ENCODE results near the gene XPA.
"Not testable (repeated sequence)": the region's sequence is repeated elsewhere in the genome, so short reads cannot be mapped to it uniquely, and the experiment has no call there.

XPA gene

DNA sequence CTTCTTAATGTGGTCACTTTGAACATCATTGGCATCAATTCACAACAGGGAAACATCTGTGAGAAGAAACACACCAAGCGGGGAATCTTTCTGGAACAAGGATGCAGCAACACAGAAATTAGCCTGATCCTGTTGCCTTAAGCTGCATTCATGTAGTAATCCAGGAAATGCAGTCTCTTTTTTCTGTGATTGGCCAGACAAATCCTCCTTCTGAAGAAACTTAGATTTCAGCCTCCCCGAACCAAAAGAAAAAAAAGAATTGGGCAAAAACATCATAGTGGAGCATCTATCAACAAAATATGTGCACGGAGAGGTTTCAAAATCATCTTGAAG is 7.2 kb upstream of the XPA start:
- no peaks in the 10 kb centered on the region for H4K20me1 ChIP-seq (ENCODE audit: low read depth, low read length)
- H3K27ac ChIP-seq (ENCODE audit: low read depth, low read length) = no peak overlapping the region
- no peaks in the 10 kb centered on the region for H3K79me2 ChIP-seq (ENCODE audit: insufficient read depth, low read length)
- H3K4me2 ChIP-seq (ENCODE audit: low read depth, low read length, poor library complexity, severe bottlenecking) = no peak overlapping the region
- H3K9me2 ChIP-seq (replicated peaks; ENCODE audit: insufficient read depth, low read length) = no peaks in the 10 kb centered on the region
- H2AFZ ChIP-seq (ENCODE audit: low read depth, low read length, severe bottlenecking) = no peak overlapping the region
- no peaks in the 10 kb centered on the region for H3K9me3 ChIP-seq (ENCODE audit: insufficient read depth, low read length)
- no peaks in the 10 kb centered on the region for H3F3A ChIP-seq (ENCODE audit: insufficient read depth)
- no peaks in the 10 kb centered on the region for H3K36me3 ChIP-seq (ENCODE audit: low read length)
- no peak for TF ChIP-seq EZH2phosphoT487 (conservative IDR thresholded peaks at IDR 0.05; ENCODE audit: low read length)
- TF ChIP-seq, protein P1, sequence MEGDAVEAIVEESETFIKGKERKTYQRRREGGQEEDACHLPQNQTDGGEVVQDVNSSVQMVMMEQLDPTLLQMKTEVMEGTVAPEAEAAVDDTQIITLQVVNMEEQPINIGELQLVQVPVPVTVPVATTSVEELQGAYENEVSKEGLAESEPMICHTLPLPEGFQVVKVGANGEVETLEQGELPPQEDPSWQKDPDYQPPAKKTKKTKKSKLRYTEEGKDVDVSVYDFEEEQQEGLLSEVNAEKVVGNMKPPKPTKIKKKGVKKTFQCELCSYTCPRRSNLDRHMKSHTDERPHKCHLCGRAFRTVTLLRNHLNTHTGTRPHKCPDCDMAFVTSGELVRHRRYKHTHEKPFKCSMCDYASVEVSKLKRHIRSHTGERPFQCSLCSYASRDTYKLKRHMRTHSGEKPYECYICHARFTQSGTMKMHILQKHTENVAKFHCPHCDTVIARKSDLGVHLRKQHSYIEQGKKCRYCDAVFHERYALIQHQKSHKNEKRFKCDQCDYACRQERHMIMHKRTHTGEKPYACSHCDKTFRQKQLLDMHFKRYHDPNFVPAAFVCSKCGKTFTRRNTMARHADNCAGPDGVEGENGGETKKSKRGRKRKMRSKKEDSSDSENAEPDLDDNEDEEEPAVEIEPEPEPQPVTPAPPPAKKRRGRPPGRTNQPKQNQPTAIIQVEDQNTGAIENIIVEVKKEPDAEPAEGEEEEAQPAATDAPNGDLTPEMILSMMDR (IDR thresholded peaks at IDR 0.05; ENCODE audit: insufficient read depth, low read length, poor library complexity, severe bottlenecking) = no peak
- no peak overlapping the region for H3K9ac ChIP-seq (ENCODE audit: low read length)
- no peak overlapping the region for H3K4me3 ChIP-seq (ENCODE audit: insufficient read depth, low read length, poor library complexity, severe bottlenecking)
- H3K27me3 ChIP-seq (ENCODE audit: low read length) = no peaks in the 10 kb centered on the region

DNA sequence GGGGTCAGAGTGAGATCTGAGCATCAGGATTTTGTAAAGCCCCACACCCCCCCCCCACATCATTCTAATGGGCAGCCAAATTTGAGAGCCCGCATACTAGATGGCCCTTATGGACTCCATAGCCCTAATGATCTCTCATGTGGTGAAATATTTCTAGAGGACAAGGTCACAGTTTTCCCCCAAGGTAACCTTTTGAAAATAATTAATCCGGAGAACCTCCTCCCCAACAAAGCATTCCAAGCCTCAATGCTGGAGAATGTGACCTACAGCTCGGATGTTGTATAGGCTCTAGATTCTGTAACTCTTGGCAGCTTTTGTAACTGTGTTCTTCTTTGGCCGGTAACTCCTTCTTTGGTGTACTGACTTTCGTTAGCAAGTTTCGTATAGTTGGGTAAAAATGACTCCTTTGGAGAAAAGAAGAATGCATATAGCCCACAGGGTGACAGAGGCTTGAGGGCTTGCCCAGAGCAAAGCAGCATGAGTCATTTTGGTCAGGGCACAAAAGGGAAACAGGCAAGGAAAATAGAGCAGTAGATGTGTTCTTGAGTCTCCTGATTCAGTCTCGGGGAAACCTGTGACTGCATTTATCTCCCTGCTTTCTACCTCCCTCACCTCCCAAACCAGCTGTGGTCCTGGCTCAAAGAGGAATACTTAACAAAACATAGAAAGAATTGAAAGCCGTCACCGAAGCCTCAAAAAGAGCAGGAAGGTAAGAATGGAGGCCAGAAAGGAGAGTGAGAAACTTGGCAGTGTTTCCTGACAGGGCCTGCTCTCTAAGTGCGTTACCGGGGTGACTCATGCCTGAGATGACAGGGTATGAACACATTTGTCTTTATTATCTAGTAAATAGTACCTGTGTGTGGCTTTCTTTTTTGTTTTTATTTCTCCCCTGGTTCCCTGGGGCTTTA is 6.6 kb upstream of the XPA start:
- Histone ChIP-seq H3K27me3 (ENCODE audit: low read length) (no peaks in the 10 kb centered on the region), H3K4me2 (ENCODE audit: low read depth, low read length, poor library complexity, severe bottlenecking) (no peak overlapping the region), H3K4me3 (ENCODE audit: insufficient read depth, low read length, poor library complexity, severe bottlenecking) (no peak overlapping the region), H2AFZ (ENCODE audit: low read depth, low read length, severe bottlenecking) (no peak overlapping the region), H3F3A (ENCODE audit: insufficient read depth) (no peaks in the 10 kb centered on the region), H3K27ac (ENCODE audit: low read depth, low read length) (no peak overlapping the region), H3K9me2 (replicated peaks; ENCODE audit: insufficient read depth, low read length) (no peaks in the 10 kb centered on the region), H3K79me2 (ENCODE audit: insufficient read depth, low read length) (no peaks in the 10 kb centered on the region), H3K9me3 (ENCODE audit: insufficient read depth, low read length) (no peaks in the 10 kb centered on the region), H3K9ac (ENCODE audit: low read length) (no peak overlapping the region), H4K20me1 (ENCODE audit: low read depth, low read length) (no peaks in the 10 kb centered on the region), H3K36me3 (ENCODE audit: low read length) (no peaks in the 10 kb centered on the region)
- TF ChIP-seq EZH2phosphoT487 (conservative IDR thresholded peaks at IDR 0.05; ENCODE audit: low read length) = no peak
- TF ChIP-seq, protein P1 (IDR thresholded peaks at IDR 0.05; ENCODE audit: insufficient read depth, low read length, poor library complexity, severe bottlenecking) = no peak

DNA sequence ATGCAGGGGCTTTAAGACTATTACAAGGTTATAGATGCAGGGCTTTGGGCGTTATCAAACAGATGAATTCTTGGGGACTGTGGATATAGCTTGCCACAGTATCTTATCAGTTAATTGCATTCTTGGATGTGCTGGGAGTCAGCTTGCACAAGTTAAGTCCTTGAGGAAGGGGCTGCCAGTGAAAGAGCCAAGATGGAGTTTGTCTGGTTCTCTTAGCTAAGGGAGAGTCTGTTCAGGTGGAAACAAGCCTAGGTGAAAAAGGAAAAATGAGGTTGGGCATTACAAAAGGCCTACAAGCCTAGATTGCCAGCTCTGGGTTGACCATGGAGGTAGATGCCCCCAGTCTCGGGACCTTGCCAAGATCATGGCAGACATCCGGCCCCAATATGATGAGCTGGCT is 2.7 kb upstream of the XPA start:
- not testable (repeated sequence) for H3K27me3 ChIP-seq (ENCODE audit: low read length); H3F3A ChIP-seq (ENCODE audit: insufficient read depth)
- H3K4me2 ChIP-seq (ENCODE audit: low read depth, low read length, poor library complexity, severe bottlenecking) = peak overlapping the region; percentile 10

DNA sequence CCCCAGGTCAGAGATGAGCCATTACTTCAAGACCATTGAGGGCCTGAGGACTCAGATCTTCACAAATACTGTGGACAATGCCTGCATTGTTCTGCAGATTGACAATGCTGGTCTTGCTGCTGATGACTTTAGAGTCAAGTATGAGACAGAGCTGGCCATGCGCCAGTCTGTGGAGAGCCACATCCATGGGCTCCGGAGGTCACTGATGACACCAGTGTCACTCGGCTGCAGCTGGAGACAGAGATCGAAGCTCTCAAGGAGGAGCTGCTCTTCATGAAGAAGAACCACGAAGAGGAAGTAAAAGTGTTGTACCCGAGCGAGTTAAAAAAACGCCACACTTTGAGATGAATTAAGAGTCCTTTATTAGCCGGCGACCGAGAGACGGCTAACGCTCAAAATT is 2.1 kb upstream of the XPA start:
- not testable (repeated sequence) for H3K4me3 ChIP-seq (ENCODE audit: insufficient read depth, low read length, poor library complexity, severe bottlenecking); H3F3A ChIP-seq (ENCODE audit: insufficient read depth); H3K27ac ChIP-seq (ENCODE audit: low read depth, low read length); H3K9me3 ChIP-seq (ENCODE audit: insufficient read depth, low read length); H3K27me3 ChIP-seq (ENCODE audit: low read length); H3K36me3 ChIP-seq (ENCODE audit: low read length); H3K9me2 ChIP-seq (replicated peaks; ENCODE audit: insufficient read depth, low read length); H2AFZ ChIP-seq (ENCODE audit: low read depth, low read length, severe bottlenecking); H4K20me1 ChIP-seq (ENCODE audit: low read depth, low read length); H3K9ac ChIP-seq (ENCODE audit: low read length)
- Histone ChIP-seq H3K79me2 (ENCODE audit: insufficient read depth, low read length) (peaks cover 26% of the 10 kb centered on the region), H3K4me2 (ENCODE audit: low read depth, low read length, poor library complexity, severe bottlenecking) (peak overlapping the region; percentile 10)

More for the DNA sequence above, 2.7 kb upstream of the XPA start:
- not testable (repeated sequence) for H3K9me2 ChIP-seq (replicated peaks; ENCODE audit: insufficient read depth, low read length); H3K9ac ChIP-seq (ENCODE audit: low read length); H3K9me3 ChIP-seq (ENCODE audit: insufficient read depth, low read length); H2AFZ ChIP-seq (ENCODE audit: low read depth, low read length, severe bottlenecking); H3K27ac ChIP-seq (ENCODE audit: low read depth, low read length); H3K4me3 ChIP-seq (ENCODE audit: insufficient read depth, low read length, poor library complexity, severe bottlenecking); H3K36me3 ChIP-seq (ENCODE audit: low read length); H4K20me1 ChIP-seq (ENCODE audit: low read depth, low read length)
- H3K79me2 ChIP-seq (ENCODE audit: insufficient read depth, low read length) = peaks cover 20% of the 10 kb centered on the region
